SK-N-DZ (cell line): ENCODE results near the gene ZNF585A. TPM values are rescaled to one million over a fixed set of nuclear protein-coding genes. Genes with fewer than 3 reads are reported as not detected.
"Not testable (repeated sequence)": the region's sequence is repeated elsewhere in the genome, so short reads cannot be mapped to it uniquely, and the experiment has no call there.

Experiments
- DNase-seq: peaks from one replicate; pipeline ENCODE4 v3.0.0-alpha.2; 2015; ENCODE audit warnings: low spot score
- polyA plus RNA-seq, 2 experiments: library from polyadenylated mRNA; depleted of rRNA; stranded (reverse); fragments of >200 nt; gene quantifications; 2 replicates each; pipeline ENCODE4 v1.2.3, GENCODE V29; 2014

Gene ZNF585A
- polyA plus RNA-seq (2014; cell fraction: cytosol; rRNA removed), result 8.5 and 11.7 TPM in 2 replicates
- 11.9 and 18.7 TPM in 2 replicates for polyA plus RNA-seq (2014; cell fraction: nucleus; rRNA removed)

GRCh38 chr19:37172368-37173366 is at the start of gene ZNF585A:
Gene ZNF585A (minus strand): TSS chr19:37172695. CDS start chr19:37169910, 2,785 bp downstream.
- DNase-seq, result peak; percentile 97

DNA sequence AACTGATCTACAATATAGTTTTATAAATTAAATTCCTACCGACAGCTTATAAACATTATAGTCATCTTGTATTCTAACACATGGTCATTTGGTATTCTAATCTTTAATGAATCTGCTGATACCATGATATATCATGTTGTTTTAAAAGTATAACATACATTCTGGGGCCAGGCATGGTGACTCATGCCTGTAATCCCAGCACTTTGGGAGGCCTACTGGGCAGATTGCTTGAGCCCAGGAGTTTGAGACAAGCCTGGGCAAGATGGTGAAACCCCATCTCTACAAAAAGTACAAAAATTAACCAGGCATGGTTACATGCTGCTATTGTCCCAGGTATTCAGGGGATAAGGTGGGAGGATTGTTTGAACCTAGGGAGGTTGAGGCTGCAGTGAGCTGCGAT is 48.6 kb upstream of the ZNF585A start:
- no peak for DNase-seq

- DNase-seq, result no peak
These were observed 47.9 kb upstream of the ZNF585A start for GRCh38 chr19:37220383-37220782.

- no peak for DNase-seq
These were observed 46.1 kb upstream of the ZNF585A start for GRCh38 chr19:37218592-37218935.

DNA sequence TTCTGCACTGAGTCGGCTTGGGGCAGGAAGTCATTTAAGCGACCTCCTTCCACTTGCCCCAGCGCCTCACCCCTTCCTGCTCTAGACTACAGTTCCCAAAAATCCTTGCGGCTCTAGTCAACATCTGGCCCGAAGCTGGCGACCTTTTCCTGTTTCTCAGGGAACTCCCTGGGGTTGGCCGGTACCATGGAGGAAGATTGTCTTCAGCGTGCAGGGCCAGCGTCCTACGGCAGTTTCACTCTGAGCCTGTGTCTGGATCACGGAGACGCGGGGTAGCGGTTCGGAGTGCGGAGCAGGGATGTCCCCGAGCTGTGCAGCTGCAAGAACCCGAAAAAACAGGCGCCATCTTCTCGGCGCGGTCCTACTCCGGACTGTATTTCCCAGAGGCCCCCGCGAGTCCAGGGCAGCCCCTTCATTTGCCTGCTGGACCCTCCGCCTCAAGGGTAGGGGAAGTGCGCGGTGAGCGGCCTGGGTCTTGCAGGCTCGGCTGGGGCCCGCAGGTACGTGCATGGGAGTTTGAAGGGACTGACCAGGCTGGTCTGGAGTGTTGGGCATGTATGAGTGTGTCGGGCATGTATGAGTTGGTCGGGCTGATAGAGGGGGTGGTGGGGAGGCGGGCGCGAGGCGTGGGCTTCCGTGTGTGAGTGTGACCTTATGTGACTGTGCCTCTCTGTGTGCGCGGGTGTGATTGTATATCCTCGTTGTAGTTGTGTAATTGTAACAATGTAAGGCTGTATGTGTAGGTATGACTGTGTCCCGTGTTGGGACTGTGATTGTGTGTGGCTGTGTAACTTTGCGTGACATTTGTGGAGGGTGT is 45.5 kb upstream of the ZNF585A start, which contains the start of gene ZNF383:
ZNF383 (plus strand) TSS at position 440 of the 817 bp plus-strand sequence. CDS start 12,240 bp downstream, outside the sequence.
- peak; percentile 93 for DNase-seq

DNA sequence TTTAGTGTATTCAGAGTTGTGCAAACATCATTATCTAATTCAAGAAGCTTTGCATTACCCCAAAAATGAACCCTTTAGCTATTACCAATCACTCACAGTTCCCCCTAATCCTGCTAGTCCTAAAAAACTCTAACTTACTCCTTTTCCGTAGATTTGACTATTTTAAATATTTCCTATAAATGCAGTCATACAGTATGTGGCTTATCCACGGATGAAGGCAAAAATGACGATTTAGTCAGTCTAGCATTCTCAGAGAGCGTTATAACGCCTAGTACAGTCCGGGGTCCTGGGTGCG is 44.9 kb upstream of the ZNF585A start:
- no peak for DNase-seq

- DNase-seq, result no peak
These were observed 25.3 kb upstream of the ZNF585A start for GRCh38 chr19:37197768-37198167.

GRCh38 chr19:37197115-37197514 is 24.6 kb upstream of the ZNF585A start:
- not testable (repeated sequence) for DNase-seq

- not testable (repeated sequence) for DNase-seq
These were observed 22.8 kb upstream of the ZNF585A start for GRCh38 chr19:37195248-37195647.

DNA sequence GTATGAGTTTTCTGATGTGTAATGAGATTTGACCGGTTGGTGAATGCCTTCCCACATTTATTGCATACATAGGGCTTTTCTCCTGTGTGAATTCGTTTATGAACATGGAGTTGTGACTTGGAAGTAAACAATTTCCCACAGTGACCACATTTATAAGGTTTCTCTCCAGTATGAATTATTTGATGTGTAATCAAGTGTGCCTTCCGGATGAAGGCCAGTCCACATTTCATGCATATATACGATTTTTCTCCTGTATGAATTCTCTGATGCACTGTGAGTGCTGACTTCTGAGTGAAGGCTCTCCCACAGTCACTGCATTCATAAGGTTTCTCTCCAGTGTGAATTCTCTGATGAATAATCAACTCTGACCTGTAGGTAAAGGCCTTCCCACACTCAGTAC is 13.6 kb upstream of the ZNF585A start:
- not testable (repeated sequence) for DNase-seq

DNA sequence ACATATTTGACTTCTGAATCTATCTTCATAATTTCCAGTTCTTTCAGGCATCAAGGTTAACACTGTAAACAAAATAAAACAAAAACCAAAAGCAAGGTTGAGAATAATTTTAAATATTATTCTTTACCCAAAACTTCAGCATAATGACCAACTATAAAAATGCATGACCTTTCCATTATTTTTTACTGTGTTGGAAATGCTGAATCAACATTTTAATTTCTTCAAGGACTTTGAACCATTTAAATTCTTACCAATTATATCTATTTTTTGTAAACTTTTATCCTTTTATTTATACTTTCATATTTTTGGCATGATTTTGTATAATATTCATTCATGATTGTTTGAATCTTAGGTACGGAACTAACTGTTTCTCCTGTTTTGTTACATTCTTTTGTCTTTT is 6.9 kb downstream of the ZNF585A start:
- DNase-seq, result no peak

DNA sequence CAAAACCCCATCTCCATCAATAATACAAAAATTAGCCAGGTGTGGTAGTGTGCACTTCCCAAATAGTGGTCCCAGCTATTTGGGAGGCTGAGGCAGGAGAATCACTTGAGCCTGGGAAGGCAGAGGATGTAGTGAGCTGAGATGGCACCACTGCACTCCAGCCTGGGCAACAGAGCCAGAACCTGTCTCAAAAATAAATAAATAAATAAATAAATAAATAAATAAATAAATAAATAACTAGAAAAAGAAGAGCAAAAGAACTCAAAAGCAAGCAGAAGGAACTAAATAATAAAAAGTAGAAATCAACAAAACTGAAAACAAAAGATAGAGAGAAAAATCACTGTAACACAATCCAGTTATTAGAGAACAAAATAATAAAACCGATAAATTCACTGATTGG is 12.3 kb downstream of the ZNF585A start:
- DNase-seq, result no peak

DNA sequence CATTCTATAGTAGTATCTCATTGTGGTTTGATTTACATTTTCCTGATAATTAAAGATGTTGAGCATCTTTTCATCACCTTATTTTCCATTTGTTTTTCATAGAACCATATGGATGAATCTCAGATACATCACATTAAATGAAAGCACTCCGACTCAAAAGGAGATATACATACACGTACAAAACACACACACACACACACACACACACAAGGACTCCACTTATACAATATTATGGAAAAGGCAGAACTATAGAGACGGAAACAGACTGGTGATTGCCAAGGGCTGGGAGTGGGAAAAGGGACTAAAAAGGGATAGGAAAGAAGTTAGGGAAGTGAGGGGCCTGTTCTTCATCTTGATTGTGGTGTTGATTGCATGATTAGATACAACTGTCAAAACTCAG is 24.3 kb downstream of the ZNF585A start:
- DNase-seq, result no peak

GRCh38 chr19:37136111-37136510 is 36.4 kb downstream of the ZNF585A start:
- no peak for DNase-seq

- no peak for DNase-seq
These were observed 43.7 kb downstream of the ZNF585A start for GRCh38 chr19:37128821-37129177.

- DNase-seq, result no peak
These were observed 44.3 kb downstream of the ZNF585A start for GRCh38 chr19:37127999-37128820.

DNA sequence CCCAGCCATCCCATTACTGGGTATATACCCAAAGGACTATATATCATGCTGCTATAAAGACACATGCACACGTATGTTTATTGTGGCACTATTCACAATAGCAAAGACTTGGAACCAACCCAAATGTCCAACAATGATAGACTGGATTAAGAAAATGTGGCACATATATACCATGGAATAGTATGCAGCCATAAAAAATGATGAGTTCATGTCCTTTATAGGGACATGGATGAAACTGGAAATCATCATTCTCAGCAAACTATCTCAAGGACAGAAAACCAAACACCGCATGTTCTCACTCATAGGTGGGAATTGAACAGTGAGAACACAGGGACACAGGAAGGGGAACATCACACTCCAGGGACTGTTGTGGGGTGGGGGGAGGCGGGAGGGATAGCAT is 50.4 kb downstream of the ZNF585A start:
- DNase-seq, result not testable (repeated sequence)

DNA sequence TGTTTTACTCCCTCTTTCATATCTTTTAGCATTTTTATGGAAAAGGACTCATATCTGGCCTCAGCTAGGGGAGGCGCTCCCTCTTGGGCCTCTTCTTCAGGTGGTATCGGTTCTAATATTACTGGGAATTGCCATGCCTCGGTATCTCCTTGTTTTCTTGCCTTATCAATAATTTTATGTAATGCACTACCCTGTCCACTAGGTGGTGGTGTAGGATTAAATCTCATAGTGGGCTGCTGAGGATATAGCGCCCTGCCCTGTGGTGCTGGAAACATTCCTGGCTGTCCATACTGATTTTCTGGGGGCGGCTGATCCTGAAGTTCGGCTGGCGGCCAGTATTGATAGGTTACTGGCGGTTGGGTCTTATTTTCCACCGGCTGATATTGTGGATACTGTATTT is 58.5 kb downstream of the ZNF585A start:
- no peak for DNase-seq

- DNase-seq, result not testable (repeated sequence)
These were observed 60.7 kb downstream of the ZNF585A start for GRCh38 chr19:37111753-37112152.

DNA sequence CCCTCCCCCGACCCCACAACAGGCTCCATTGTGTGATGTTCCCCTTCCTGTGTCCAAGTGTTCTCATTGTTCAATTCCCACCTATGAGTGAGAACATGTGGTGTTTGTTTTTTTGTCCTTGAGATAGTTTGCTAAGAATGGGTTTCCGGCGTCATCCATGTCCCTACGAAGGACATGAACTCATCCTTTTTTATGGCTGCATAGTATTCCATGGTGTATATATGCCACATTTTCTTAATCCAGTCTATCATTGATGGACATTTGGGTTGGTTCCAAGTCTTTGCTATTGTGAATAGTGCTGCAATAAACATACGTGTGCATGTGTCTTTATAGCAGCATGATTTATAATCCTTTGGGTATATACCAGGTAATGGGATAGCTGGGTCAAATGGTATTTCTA is 68.4 kb downstream of the ZNF585A start:
- DNase-seq, result not testable (repeated sequence)

DNA sequence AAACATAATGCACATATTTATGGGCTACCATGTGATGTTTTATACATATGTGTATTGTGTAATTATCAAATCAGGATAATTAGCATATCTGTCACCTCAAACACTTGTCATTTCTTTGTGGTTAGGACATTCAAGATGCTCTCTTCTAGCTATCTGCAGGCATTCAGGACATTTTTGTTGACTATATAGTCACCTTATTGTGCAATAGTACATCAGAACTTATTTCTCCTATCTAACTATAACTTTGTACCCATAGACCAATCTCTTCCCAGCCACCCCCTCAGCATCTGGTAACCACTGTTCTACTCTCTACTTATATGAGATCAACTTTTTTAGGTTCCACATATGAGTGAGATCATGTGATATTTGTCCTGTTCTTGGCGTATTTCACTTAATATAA is 73.9 kb downstream of the ZNF585A start:
- DNase-seq, result no peak
